ENCODE results near the gene N4BP2L1. TPM values are rescaled to one million over a fixed set of nuclear protein-coding genes. Genes with fewer than 3 reads are reported as not detected.
"Not testable (repeated sequence)": the region's sequence is repeated elsewhere in the genome, so short reads cannot be mapped to it uniquely, and the experiment has no call there.

N4BP2L1 gene
- total and polyA plus RNA-seq, 2 of the 8 experiments (the other 6 are each of a cell fraction or from before 2014, with no cell fraction given) = 1.3 to 3.1 TPM

GRCh38 chr13:32355935-32356334, 72.0 kb downstream of the N4BP2L1 start:
- H4K8ac ChIP-seq (ENCODE audit: extremely low read depth, insufficient read depth, low read length); CTCF ChIA-PET (ENCODE audit: partially characterized antibody); H3K18ac ChIP-seq (ENCODE audit: extremely low read depth, low read length); H3K4me1 ChIP-seq (replicated peaks in 1 of 4; ENCODE audit: control insufficient read depth in 3 of 4, insufficient read depth in 4 of 4, low read length in 3 of 4); H3K4me2 ChIP-seq (ENCODE audit: insufficient read depth in 1 of 2, low read depth in 2 of 2, low read length in 2 of 2); H2BK20ac ChIP-seq (ENCODE audit: low read length); H3K23ac ChIP-seq (ENCODE audit: insufficient read length); H3K27me3 ChIP-seq (replicated peaks in 1 of 4; ENCODE audit: control insufficient read depth in 3 of 4, extremely low read depth in 1 of 4, insufficient read depth in 3 of 4, low read length in 3 of 4); POLR2A ChIA-PET (ENCODE audit: partially characterized antibody); H3K14ac ChIP-seq (ENCODE audit: insufficient read length); H3K56ac ChIP-seq (replicated peaks; ENCODE audit: insufficient read length, low read depth, low read length); H2BK12ac ChIP-seq (ENCODE audit: low read depth, low read length); H4K5ac ChIP-seq (ENCODE audit: insufficient read length, low read depth, low read length); H2AK5ac ChIP-seq (ENCODE audit: low read depth, low read length); H3K9ac ChIP-seq (replicated peaks in 1 of 4; ENCODE audit: extremely low read depth in 1 of 4, low read depth in 3 of 4, low read length in 3 of 4); H4K20me1 ChIP-seq (replicated peaks in 1 of 2; ENCODE audit: control insufficient read depth in 1 of 2, insufficient read depth in 2 of 2, low read length in 2 of 2); H3K79me2 ChIP-seq (ENCODE audit: control insufficient read depth in 1 of 2, insufficient read depth in 2 of 2, low read length in 2 of 2); H2BK120ac ChIP-seq (replicated peaks; ENCODE audit: low read depth, low read length); H2BK5ac ChIP-seq (ENCODE audit: low read depth, low read length); H3K9me3 ChIP-seq (ENCODE audit: insufficient read depth in 2 of 2, low read depth in 1 of 2, low read length in 1 of 2); H4K91ac ChIP-seq (replicated peaks; ENCODE audit: insufficient read length, low read length); DNase-seq (ENCODE audit: low read depth in 1 of 2, low spot score in 2 of 2); H3K4me3 ChIP-seq (ENCODE audit: extremely low read depth in 1 of 4, insufficient read depth in 2 of 4, low read depth in 3 of 4, low read length in 4 of 4); H2BK15ac ChIP-seq (ENCODE audit: low read length); H3K4ac ChIP-seq (replicated peaks; ENCODE audit: insufficient read length, low read depth, low read length); H3K23me2 ChIP-seq (ENCODE audit: low read depth, low read length); FAIRE-seq; H2AFZ ChIP-seq (ENCODE audit: low read length); H3K79me1 ChIP-seq (ENCODE audit: low read depth, low read length); H3K27ac ChIP-seq (ENCODE audit: low read depth, low read length): not testable (repeated sequence)
- H3K36me3 ChIP-seq (ENCODE audit: control insufficient read depth in 2 of 4, insufficient read depth in 4 of 4, low read length in 3 of 4) = peaks cover 0 to 17% (median 6%) of the 10 kb centered on the region in 4 experiments; a peak in 5 of 8 replicates
- 96% methylated on average over 8 of the region's 8 CpGs; no CpG with 5 or more reads in 1 of the 2 experiments for WGBS, 2 experiments (ENCODE audit: extremely low coverage in 1 of 2, insufficient coverage in 1 of 2, insufficient read length in 1 of 2, insufficient replicate concordance in 2 of 2, low coverage in 1 of 2, low lambda C conversion rate in 2 of 2, missing lambda C conversion rate in 1 of 2)

Data from H1 (cell line).